SH-SY5Y (cell line): Measurements from ENCODE around the gene RLN2.

Source experiments
- GATA2 ChIP-seq: IDR thresholded peaks from 2 replicates; pipeline ENCODE4 v1.6.1; 2011; ENCODE audit warnings: mild to moderate bottlenecking, low read depth, low read length
- GATA3 ChIP-seq: IDR thresholded peaks from 2 replicates; pipeline ENCODE4 v1.6.1; 2011; ENCODE audit warnings: low read depth, mild to moderate bottlenecking, low read length, moderate library complexity

DNA sequence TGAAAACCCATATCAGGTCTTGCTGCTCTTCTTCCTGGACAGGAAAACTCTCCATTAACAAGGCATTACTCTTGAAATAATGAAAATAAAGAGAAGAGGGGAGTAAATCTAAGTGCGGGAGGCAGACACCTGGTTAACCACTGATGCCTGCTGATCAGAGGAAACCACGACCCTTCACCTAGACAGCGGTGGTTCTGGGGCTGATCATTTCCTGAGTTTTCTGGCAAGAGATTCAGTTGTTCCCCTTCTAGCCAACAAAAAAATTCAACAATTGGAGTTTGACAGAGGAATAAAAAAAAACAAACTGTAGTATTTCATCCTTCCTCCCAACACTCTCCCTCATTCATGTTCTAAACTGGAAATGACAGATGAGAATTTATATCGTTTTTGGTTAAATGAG is 3.0 kb downstream of the RLN2 start:
- no peak for TF ChIP-seq GATA2
- TF ChIP-seq GATA3 = no peak
